HG02571 (cell line): ENCODE data around the gene MTARC1.

Source experiments
- ATAC-seq: cut with Tn5 transposase; IDR thresholded peaks from one replicate; pipeline ENCODE4 v1.9.1; 2021; ENCODE audit warnings: mild to moderate bottlenecking, moderate library complexity; ENCODE audit not compliant: unreplicated experiment

MTARC1 gene

GRCh38 chr1:220803401-220804201 lies 16.9 kb downstream of the MTARC1 start:
- ATAC-seq = no peak

- no peak for ATAC-seq
Observed at GRCh38 chr1:220804202-220804586, 17.5 kb downstream of the MTARC1 start.

GRCh38 chr1:220806408-220806807 lies 19.7 kb downstream of the MTARC1 start:
- ATAC-seq = no peak

- no peak for ATAC-seq
Observed at GRCh38 chr1:220807726-220808125, 21.0 kb downstream of the MTARC1 start.

- no peak for ATAC-seq
Observed at GRCh38 chr1:220808345-220809186, 21.9 kb downstream of the MTARC1 start.

- no peak for ATAC-seq
Observed at GRCh38 chr1:220809187-220809550, 22.5 kb downstream of the MTARC1 start.

GRCh38 chr1:220809704-220810103 lies 23.0 kb downstream of the MTARC1 start:
- no peak for ATAC-seq

GRCh38 chr1:220810179-220810653 lies 23.5 kb downstream of the MTARC1 start:
- peak; percentile 78 for ATAC-seq

- no peak for ATAC-seq
Observed at GRCh38 chr1:220810963-220811362, 24.2 kb downstream of the MTARC1 start.

- ATAC-seq = no peak
Observed at GRCh38 chr1:220811695-220812094, 25.0 kb downstream of the MTARC1 start.

GRCh38 chr1:220812308-220812707 lies 25.6 kb downstream of the MTARC1 start:
- ATAC-seq = no peak

- no peak for ATAC-seq
Observed at GRCh38 chr1:220813013-220813412, 26.3 kb downstream of the MTARC1 start.

- no peak for ATAC-seq
Observed at GRCh38 chr1:220815409-220815808, 28.7 kb downstream of the MTARC1 start.

GRCh38 chr1:220817907-220818306 lies 31.2 kb downstream of the MTARC1 start:
- ATAC-seq = no peak

GRCh38 chr1:220818421-220819173 lies 31.9 kb downstream of the MTARC1 start:
- no peak for ATAC-seq

- no peak for ATAC-seq
Observed at GRCh38 chr1:220819467-220820026, 32.8 kb downstream of the MTARC1 start.

- ATAC-seq = no peak
Observed at GRCh38 chr1:220824031-220824989, 37.6 kb downstream of the MTARC1 start.

- no peak for ATAC-seq
Observed at GRCh38 chr1:220825819-220826551, 39.3 kb downstream of the MTARC1 start.

- ATAC-seq = no peak
Observed at GRCh38 chr1:220826729-220827128, 40.0 kb downstream of the MTARC1 start.
